Measurements from ENCODE around the gene ADAMTS2.

The ADAMTS2 gene

DNA sequence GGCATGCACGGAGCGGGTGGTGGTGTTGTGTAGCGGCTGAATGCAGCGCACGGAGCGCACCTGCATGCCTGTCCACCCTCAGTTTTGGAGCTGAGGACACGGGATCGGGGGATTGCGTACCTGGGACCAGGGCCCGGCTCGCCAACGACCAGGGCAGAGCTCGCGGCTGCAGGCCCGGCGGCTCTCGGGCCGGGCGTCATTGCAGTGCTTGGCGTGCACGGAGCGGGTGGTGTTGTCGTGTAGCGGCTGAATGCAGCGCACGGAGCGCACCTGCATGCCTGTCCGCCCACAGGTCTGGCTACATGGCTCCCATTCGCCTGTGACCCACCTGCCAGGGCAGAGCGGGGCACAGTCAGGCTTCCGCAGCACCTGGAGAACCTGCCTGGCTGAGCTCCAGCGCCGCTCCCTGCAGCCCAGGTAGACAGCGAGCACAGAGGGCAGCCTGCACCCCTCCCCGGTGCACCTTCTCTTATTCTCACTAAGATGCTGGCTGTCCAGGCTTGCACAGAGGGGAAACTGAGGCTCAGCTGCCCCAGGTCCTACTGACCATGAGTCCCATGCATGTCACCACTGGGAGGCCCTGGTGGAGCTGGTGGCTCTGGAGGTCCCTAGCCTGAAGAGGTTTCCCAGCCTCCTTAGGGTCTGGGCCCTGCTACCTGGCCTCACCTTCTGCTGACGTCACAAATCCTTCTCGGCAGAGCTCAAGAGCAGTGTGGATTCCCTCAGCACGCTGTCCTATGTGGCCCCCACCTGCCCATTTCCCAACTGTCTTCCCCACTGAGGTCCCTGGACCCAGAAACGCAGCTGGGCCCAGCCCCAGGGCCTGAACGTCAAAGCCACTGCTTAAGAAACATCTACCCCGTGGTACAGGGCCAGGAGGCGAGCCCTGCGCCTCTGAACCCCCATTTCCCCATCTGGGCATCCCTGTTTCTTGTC is 220.1 kb downstream of the ADAMTS2 start:
- no peak for DNase-seq (ENCODE audit: low spot score)

DNA sequence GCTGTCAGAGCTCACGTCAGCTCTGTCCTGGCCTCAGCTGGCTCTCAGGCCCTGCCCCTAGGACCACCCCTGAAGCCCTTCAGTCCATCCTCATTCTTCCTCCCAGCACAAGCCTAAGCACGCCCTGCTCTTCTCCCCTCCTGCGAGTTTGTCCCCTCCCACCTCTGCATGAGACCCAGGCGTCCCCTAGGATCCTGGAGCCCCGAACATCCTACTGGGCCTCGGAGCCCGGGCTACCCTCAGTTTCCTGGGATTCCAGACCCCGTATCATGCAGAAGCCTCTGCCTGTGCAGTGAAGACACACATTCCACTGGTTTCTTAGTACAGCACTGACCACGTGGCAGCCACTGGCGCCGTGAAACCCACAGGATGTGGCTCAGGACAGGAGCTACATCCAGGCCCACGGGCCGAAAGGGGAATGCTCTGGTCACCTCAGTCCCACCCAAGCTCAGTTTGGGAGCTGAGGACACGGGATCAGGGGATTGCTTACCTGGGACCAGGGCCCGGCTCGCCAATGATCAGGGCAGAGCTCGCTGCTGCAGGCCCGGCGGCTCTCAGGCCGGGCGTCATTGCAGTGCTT is 220.9 kb downstream of the ADAMTS2 start:
- no peak for DNase-seq (ENCODE audit: low spot score)

DNA sequence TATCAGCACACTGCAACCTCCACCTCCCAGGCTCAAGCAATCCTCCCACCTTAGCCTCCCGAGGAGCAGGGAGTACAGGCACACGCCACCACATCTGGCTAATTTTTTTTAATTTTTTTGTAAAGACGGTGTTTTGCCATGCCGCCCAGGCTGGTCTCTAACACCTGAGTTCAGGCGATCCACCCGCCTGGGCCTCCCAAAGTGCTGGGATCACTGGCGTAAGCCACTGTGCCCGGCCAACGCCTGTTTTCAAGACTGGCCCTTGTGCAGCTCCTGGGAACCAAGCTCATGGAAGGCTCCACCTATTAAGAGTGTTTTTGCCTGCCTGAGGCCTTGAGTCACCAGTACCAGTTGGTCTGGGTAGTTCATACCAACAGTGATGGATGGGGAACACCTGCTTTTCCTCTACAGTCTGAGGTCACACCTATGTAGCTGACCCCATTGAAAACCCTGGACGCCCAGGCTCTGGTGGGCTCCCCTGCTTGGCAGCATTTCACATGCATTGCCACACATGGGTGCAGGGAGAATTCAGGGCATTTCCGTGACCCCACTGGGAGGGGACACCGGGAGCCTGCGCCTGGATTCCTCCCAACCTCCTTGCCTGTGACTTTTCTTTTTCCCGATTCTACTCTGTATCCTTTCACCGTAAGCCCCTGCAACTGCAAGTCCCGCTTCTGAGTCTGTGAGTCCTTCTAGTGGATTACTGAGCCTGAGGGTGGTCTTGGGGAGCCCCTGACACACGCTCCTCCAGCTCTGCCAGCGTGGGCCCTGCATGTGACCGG is 221.6 kb downstream of the ADAMTS2 start:
- DNase-seq (ENCODE audit: low spot score) = no peak

DNA sequence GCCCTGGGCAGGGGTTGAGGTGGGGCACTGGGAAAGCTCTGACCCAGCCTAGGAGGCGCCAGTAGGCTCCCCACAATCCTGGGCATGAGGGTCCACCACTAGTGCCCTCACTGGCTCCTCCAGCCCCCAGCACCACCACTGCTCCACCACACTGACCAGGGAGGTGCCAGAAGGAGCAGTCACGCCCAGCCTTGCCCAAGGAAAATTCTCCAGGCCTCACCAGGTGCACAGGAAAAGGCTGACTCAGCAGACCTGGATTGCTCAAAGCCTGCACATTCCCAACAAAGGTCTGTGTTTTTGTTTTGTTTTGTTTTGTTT is 222.2 kb downstream of the ADAMTS2 start:
- no peak for DNase-seq (ENCODE audit: low spot score)

DNA sequence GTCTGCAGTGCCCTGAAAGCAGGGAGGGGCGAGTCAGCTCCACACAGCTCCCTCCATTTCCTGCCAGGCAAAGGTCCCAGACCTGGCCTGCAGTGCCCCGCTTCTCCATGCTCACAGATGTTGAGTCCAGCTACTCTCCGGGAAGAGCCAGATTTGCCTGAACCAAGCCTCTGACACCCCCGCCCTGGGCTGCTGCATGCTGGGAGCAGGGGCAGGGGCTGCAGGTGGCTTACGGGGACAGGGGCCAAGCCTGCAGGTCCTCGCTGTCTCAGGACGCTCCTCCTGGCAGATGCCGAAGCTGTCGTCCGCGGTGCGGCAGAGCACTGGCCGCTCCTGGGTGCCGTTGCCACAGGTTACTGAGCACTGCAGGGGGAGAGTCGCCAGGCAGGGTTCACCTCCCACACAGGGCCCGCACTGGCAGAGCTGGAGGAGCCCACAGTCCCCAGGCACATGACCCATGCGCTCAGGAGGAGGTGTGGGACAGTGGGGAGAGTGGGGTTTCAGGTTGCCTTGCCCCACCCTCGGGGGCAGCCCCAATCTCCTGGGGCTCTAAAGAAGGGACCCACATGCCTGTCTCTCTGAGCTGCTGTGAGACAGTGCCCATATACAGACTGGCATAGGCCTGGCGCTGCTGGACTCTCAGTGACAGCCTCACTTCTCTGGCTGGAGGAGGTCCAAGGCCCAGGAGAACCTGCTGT is 222.7 kb downstream of the ADAMTS2 start:
- no peak for DNase-seq (ENCODE audit: low spot score)

DNA sequence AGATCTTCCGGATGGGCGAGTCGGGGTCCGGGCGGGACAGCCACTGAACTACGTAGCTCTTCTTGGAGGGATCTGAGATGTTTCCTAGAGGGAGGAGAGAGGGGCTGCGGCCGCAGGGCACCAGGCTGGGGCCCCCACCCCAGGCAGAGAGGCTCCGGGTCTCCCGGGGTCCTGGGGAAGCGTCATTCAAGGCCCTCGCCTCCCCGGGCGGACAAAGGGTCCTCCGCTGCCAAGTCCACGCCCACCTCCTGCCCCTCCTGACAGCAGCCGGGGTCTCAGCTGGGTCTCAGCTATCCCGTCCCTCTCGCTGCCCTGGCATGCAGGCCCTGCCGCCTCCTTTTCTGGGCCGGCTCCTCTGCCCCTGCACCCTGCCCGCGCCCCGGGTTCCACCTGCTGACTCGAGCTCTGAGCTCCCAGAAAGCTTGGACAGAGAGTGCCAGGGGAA is 223.6 kb downstream of the ADAMTS2 start:
- no peak for DNase-seq (ENCODE audit: low spot score)

DNA sequence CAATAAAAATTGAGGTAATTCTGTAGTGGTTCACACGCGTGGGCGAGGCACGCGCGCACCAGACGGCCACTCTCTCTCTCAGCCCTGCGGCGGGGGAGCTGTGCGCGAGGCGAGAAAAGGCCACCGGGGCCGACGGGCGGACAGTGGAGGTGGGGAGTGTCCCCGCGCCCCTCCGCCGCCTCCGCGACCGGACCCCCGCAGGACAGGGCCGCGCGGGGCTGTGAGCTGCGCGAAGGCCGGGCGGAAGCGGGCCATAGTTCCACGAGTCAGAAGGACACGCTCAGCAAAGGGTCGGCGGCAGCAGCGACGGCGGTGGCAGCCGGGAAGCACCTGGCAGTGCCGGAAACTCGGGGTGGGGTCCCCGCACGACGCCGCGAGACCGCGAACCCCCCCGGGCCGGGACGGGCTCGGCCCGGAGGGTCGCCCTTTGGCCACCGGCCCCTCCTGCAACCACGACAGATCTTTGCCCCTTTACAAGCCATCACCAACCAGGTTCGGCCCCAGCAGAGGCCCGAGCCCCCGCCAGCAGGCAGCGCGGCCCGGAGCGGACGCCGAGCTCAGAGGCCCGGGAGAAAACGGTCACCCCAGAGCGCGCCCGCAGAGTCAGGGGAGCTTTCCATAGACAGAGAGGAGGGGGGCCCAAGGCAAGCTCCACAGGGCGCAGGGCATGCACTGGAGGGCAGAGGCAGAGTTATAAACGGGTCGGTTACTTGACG is 224.2 kb downstream of the ADAMTS2 start:
- no peak for DNase-seq (ENCODE audit: low spot score)

DNA sequence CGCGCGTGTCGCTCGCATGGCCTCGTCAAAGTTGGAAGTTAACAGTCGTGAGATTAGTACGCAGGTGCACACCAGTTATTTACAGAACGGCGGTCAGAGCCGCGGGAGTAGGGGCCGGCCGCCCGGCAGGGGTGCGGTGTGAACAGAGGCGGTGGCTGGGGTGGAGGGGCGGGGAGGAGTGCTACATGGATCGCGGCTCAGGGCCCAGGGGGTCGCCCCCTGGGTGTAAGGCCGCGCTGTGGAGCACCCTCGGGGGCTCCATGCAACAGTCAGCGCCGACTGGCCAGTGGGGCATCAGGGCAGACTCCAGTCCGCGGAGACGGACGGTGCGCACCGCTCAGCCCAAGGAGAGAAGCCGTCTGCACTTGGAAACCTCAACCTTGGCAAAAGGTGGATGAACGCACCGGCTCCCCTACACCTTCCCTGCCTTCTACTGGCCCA is 224.8 kb downstream of the ADAMTS2 start:
- DNase-seq (ENCODE audit: low spot score) = no peak

DNA sequence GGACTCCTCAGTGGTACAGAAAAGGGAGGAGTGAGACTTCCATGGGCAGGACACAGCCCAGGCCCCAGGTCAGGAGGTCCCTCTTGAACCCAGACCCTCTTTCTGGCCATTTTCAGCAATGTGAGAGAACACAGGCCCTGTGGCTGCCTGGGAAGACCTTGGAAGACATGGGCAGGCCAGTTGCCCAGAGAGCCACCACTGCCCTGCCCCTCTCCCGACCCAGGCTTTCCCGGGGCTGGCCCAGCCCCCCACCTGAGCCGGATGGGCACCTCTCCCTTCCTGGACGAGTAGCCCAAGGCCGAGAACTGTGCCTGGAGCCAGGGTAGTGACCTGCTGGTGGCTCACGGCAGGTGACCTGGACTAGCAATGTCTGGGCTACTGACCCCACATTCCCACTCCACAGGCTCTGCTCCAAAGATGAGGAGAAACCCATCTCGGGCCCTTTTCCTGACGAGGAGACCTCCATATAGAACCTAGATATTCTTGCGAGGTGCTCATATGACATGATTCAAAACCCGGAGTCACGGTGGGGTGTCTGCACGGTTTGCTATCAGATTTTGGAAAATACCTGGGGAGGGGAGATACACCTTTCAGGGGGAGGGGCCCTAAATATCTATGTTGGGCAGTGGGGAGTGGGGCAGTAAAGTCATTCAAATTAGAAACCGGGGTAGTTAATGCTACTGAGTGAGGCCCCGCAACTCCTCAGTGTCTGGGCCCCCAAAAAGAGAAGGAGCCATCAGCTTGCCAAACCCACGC is 225.7 kb downstream of the ADAMTS2 start:
- DNase-seq (ENCODE audit: low spot score) = no peak

DNA sequence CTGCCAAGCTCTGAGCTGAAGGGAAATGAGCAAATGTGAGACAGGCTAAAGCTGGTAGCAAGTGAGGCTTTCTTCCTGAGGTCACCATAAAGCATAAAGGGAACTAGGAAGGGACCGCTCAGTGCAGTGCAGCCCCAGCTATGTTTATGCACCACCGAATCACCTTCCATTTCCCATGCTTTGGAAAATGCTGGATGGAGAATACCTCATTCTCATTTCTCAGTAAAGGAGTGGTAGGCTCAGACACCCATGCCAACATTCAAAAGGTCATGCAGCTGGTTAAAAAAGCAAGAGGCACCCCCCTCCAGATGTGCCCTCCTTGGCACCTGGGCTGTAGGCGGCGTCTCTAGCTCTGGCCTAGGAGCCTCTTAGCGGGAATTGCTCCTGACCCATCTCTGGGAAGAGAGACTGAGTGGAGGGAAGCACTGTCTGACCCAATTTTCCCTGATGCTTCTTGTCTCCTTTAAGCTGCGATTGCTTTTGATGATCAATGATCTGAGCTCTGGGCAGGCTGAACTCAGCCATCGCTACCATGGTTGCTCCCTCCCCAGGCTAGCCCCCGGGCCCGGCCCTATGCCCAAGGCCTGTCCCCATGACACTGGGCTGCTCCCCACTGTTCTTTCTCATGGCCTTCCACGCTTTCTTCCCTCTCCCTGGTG is 226.4 kb downstream of the ADAMTS2 start:
- no peak for DNase-seq (ENCODE audit: low spot score)

DNA sequence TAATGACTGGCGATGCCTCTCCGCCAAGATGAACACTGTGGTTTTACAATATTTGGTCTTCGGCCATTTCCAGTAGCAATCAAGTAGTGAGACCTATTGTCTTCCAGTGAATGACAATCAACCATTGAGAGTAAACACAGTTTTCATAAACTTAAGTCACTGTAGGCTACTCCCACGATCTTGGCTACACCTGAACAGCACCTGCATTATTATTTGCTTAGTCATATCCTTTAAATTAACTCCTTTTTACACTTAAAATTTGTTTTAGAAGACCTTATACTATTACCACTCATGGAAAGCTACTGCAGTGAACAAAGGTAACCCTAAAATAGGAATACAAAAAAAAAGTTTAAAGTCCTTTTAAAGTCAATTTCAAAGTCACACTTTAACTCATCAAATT is 226.9 kb downstream of the ADAMTS2 start:
- DNase-seq (ENCODE audit: low spot score) = no peak

DNA sequence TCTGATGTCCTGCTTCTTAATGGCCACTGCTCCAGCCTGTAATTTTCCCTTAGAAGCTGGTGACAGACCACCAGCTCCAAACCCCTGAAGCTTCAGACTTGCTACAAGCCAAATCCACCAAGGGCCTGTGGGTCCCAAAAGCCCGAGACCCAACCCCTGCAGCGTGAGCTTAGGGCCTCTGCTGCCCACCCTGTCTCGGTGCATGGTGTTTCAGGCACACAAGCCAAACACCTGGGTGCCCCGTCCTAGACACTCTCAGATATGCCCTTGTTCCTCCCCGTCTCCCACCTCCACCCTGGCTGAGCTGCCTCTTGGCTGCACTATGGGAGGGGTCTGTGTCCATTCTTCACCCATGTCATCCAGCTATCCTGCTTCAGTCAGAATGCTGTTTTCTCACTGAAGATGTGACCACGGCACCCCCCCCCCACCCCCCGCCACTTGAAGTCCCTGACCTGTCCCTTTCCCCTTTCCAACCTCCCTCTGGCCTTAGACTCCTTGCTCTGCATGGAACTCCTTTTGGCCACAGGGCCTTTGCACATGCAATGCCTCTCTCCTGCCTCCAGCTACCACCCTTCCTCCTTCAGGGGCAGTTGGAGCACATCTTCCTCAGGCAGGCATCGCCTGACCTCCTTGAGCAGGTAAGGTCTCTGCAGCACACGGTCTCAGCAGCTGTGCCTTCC is 229.3 kb downstream of the ADAMTS2 start:
- no peak for DNase-seq (ENCODE audit: low spot score)

DNA sequence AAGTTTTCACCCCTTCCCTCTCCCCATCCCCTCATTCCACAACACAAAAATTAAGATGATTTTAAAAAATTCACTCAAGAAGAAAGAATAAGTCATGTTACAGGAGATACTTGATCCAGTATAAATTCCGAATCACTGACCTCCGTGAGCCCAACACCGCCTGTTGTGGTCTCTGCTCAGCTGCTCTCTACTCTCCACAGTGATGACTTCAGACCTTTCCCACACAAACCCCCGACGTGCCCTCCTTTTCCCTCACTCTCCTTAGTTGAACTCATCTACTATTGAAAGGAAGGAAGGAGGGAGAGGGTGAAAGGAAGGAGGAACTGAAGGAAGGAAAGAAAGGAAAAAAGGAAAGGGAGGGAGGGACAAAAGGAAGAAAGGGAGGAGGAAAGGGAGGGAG is 230.0 kb downstream of the ADAMTS2 start:
- DNase-seq (ENCODE audit: low spot score) = no peak

DNA sequence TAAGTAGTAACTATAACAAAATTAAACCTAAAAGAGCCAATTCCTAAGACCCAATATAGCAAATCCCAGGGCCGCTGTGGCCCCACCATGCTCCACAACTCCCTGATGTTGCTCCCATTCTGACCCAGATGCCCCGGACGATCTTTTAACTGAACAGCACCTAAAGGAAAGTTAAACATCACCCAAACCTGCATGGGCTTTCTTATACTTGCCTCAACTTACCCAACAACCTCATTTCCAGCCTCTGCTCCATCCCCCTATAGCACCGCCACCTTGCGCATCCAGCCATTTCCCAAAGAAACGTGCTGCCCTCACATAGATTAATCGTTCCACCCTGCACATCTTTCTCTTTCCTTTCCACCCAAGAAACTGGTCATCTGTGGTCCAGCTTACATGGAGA is 230.5 kb downstream of the ADAMTS2 start:
- DNase-seq (ENCODE audit: low spot score) = no peak

DNA sequence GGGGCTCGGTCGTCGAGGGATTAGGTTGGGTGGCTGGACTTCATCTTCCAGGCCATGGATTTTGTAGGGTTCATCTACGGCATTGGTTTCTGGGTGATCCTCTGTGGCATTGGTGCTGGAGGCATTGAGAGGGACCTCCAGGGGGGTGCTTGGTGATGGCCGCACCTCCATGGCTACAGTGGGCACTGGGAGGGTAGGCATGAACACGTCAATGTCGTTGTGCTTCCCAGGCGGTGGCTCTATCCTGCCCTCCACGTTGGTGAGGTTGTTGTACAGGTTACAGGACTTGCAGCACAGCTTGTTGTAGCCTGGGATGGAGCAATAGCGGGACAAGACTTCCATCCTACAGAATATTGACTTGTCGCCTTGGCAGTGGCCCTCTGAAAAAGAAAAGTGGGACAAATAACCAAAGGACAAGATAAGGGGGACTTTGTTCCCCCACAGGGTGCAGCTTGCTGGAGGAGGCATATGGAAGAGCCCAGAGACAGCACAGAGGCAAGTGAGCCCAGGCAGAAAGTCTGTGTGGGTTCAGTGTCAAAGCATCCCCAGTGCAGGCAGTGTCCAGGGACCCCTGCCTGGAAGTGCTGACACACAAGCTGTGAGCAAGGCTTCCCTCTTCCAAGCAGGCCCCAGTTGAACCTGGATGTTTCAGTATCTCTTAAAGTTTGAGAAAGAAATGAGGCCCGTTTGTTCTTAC is 231.2 kb downstream of the ADAMTS2 start:
- DNase-seq (ENCODE audit: low spot score) = no peak

DNA sequence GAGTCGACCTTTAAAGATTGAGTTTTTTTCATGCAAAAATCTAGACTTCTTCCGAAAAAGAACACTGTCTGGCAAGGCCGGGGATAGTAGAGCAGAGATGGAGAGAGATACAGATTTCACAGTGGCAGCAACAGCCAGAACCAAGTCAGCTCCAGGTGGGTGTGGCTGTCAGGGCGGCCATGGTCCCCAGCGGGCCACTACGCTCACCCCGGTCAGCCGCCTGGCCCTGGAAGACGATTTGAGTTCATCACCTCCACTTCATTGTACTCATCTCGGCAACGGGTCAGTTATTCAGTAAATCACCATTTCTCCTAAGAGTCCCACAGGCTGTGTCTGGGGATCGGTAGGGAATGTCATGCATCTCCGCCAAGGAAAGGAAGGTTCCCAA is 232.1 kb downstream of the ADAMTS2 start:
- DNase-seq (ENCODE audit: low spot score) = no peak

DNA sequence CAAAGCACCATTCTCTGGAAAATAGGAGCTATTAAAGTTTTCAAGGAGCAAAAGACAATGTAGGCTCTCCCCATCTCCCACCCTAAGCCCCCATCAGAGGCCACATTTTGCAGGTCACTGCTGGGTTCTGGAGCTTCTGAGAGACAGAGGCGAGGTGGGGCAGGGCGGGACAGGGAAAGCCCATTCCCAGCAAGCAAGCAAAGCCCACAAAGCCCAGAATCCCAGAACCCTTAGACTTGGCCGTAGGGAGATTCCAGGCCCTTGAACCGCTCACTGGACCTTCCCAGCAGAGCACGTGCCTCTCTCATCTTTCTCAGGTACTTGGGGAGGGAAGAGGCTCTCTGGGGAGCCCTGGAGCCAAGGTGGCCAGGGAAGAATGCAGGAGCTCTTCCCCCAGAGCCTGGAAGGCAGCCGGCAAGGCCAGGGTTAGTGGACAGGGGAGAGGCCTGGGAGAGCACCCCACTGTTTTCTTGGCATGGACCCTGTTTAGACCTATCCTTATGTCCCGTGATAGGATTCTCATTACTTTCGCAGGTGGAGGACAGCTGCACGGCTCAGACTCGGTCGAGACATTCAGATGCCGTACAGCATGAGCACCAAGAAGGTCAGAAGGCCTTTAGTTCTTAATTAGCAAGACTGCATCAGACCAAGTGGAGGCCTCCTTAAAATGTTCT is 232.7 kb downstream of the ADAMTS2 start:
- no peak for DNase-seq (ENCODE audit: low spot score)
